HepG2 (cell line): ENCODE measurements around the gene ABTB2. TPM values are rescaled to one million over a fixed set of nuclear protein-coding genes. Genes with fewer than 3 reads are reported as not detected.

Experiments
- EP300 ChIP-seq, 3 experiments: sonication (generic) in 1 of 3; formaldehyde crosslinking in 1 of 3; IDR thresholded peaks; 2 replicates each; pipeline versions ENCODE4 v1.5.1 to v1.6.1; 2011 to 2020; ENCODE audit warnings: low read depth in 2 of 3, low read length in 2 of 3, borderline replicate concordance in 1 of 3, improper control_type of control experiment in 1 of 3, mild to moderate bottlenecking in 1 of 3, missing genetic modification reagents in 1 of 3, moderate library complexity in 1 of 3
- ETV5 ChIP-seq: IDR thresholded peaks from 2 replicates; pipeline ENCODE4 v1.6.1; 2018; ENCODE audit warnings: missing biosample characterization, missing genetic modification reagents, inconsistent platforms, borderline replicate concordance
- FOXP4 ChIP-seq: sonication (generic); formaldehyde crosslinking; IDR thresholded peaks from 2 replicates; pipeline ENCODE4 v1.4.0; 2020; ENCODE audit warnings: missing genetic modification reagents
- GTF2F1 ChIP-seq: fragments of 150-350 bp; IDR thresholded peaks from 2 replicates; pipeline ENCODE4 v1.6.1; 2014; ENCODE audit warnings: low read length
- HDAC1 ChIP-seq: sonication (generic); formaldehyde crosslinking; IDR thresholded peaks from 2 replicates; pipeline ENCODE4 v1.5.1; 2020; ENCODE audit warnings: mild to moderate bottlenecking, missing genetic modification reagents
- IRF2 ChIP-seq: IDR thresholded peaks from 2 replicates; pipeline ENCODE4 v1.6.1; 2018; ENCODE audit warnings: missing genetic modification reagents, missing compliant biosample characterization
- KAT8 ChIP-seq: IDR thresholded peaks from 2 replicates; pipeline ENCODE4 v1.6.1; 2016; ENCODE audit warnings: missing genetic modification reagents, missing compliant biosample characterization
- MEIS1 ChIP-seq: sonication (generic); formaldehyde crosslinking; IDR thresholded peaks from 2 replicates; pipeline ENCODE4 v1.9.0; 2021; ENCODE audit warnings: mild to moderate bottlenecking, missing genetic modification reagents, moderate library complexity, borderline replicate concordance
- MTERF4 ChIP-seq: sonication (generic); formaldehyde crosslinking; IDR thresholded peaks from 2 replicates; pipeline ENCODE4 v1.8.0; 2023; ENCODE audit warnings: mild to moderate bottlenecking, missing genetic modification reagents
- SAP130 ChIP-seq: IDR thresholded peaks from 2 replicates; pipeline ENCODE4 v1.6.1; 2016; ENCODE audit warnings: low read depth
- SOX5 ChIP-seq: IDR thresholded peaks from 2 replicates; pipeline ENCODE4 v1.6.1; 2016; ENCODE audit warnings: borderline replicate concordance
- SOX6 ChIP-seq, 2 experiments: fragments of 450-650 bp in 1 of 2; sonication (generic) in 1 of 2; formaldehyde crosslinking in 1 of 2; IDR thresholded peaks; 2 replicates each; pipeline versions ENCODE4 v1.4.0 to v1.6.1; 2017 to 2020; ENCODE audit warnings: antibody characterized with exemption in 1 of 2, mild to moderate bottlenecking in 1 of 2, missing genetic modification reagents in 1 of 2
- XRCC5 ChIP-seq: fragments of 200-400 bp; formaldehyde crosslinking; optimal IDR thresholded peaks from 2 replicates; pipeline ENCODE3; 2017; ENCODE audit warnings: mild to moderate bottlenecking, low read length
- ZBTB38 ChIP-seq: sonication (generic); formaldehyde crosslinking; IDR thresholded peaks from 2 replicates; pipeline ENCODE4 v1.5.1; 2020; ENCODE audit warnings: mild to moderate bottlenecking, missing genetic modification reagents
- ZFP36L1 ChIP-seq: sonication (generic); formaldehyde crosslinking; IDR thresholded peaks from 2 replicates; pipeline ENCODE4 v1.8.0; 2022; ENCODE audit warnings: mild to moderate bottlenecking, missing genetic modification reagents, moderate library complexity
- ZFP41 ChIP-seq: sonication (generic); formaldehyde crosslinking; IDR thresholded peaks from 2 replicates; pipeline ENCODE4 v1.4.0; 2020; ENCODE audit warnings: mild to moderate bottlenecking, missing genetic modification reagents, borderline replicate concordance
- ZNF7 ChIP-seq: IDR thresholded peaks from 2 replicates; pipeline ENCODE4 v1.6.1; 2016; ENCODE audit warnings: missing biosample characterization, missing genetic modification reagents
- ZSCAN21 ChIP-seq: sonication (generic); formaldehyde crosslinking; IDR thresholded peaks from 2 replicates; pipeline ENCODE4 v1.8.0; 2022; ENCODE audit warnings: mild to moderate bottlenecking, missing genetic modification reagents, moderate library complexity, borderline replicate concordance
- polyA plus RNA-seq, 8 experiments: library from polyadenylated mRNA; depleted of rRNA in 3 of 8; stranded (reverse) in 7 of 8; unstranded in 1 of 8; fragments of >200 nt; fragmentation: Illumina TruSeq in 4 of 8; extraction: Trizol in 4 of 8; gene quantifications; 2 replicates each; pipeline versions ENCODE4 v1.2.1 to v1.2.3, GENCODE V29; 2011 to 2016; ENCODE audit warnings: low read depth in 4 of 8, missing spikeins in 1 of 8, mixed read lengths in 1 of 8; ENCODE audit not compliant: insufficient read depth in 1 of 8
- total RNA-seq, 5 experiments: library from RNA; depleted of rRNA; stranded (reverse); fragments of >200 nt; fragmentation: Illumina TruSeq; extraction: Trizol; gene quantifications; 2 replicates each; pipeline ENCODE4 v1.2.3, GENCODE V29; 2016; ENCODE audit warnings: low read depth in 1 of 5
- TF ChIP-seq, protein P1 (sequence below): sonication (generic); formaldehyde crosslinking; IDR thresholded peaks from 2 replicates; pipeline ENCODE4 v1.4.0; 2020; ENCODE audit warnings: missing genetic modification reagents
- TF ChIP-seq, protein P2 (sequence below): IDR thresholded peaks from 2 replicates; pipeline ENCODE4 v1.4.0; 2020; ENCODE audit warnings: mild to moderate bottlenecking, missing genetic modification reagents

The ABTB2 gene
- total and polyA plus RNA-seq, 2 of the 13 experiments (the other 11 are each of a cell fraction or from before 2014, with no cell fraction given): 5.1 to 15.4 TPM

- peak; percentile 42; the same call in 1 of the 2 replicates for TF ChIP-seq FOXP4 (CRISPR knock-in tag)
- TF ChIP-seq, protein P1, sequence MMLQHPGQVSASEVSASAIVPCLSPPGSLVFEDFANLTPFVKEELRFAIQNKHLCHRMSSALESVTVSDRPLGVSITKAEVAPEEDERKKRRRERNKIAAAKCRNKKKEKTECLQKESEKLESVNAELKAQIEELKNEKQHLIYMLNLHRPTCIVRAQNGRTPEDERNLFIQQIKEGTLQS: peak; percentile 28; the same call in 1 of the 2 replicates
- TF ChIP-seq EP300 (IDR thresholded peaks at IDR 0.05; ENCODE audit: low read depth in 2 of 2, low read length in 2 of 2): no peak; a peak in 1 of 4 replicates
- peak; percentile 13; the same call in 1 of the 2 replicates for TF ChIP-seq EP300 (CRISPR knock-in tag; IDR thresholded peaks at IDR 0.05; ENCODE audit: borderline replicate concordance)
- no peak for TF ChIP-seq ZNF7 (CRISPR knock-in tag)
- peak; percentile 87 for TF ChIP-seq SOX5
- TF ChIP-seq HDAC1 (CRISPR knock-in tag): 0 out of 2 replicates have a peak, but pooled peaks have one; percentile 33
- no peak for TF ChIP-seq SOX6 (IDR thresholded peaks at IDR 0.05)
- peak; percentile 76 for TF ChIP-seq SOX6 (CRISPR knock-in tag; IDR thresholded peaks at IDR 0.05)
- peak; percentile 49 for TF ChIP-seq XRCC5
- TF ChIP-seq ZSCAN21: peak; percentile 74
- TF ChIP-seq, protein P2, sequence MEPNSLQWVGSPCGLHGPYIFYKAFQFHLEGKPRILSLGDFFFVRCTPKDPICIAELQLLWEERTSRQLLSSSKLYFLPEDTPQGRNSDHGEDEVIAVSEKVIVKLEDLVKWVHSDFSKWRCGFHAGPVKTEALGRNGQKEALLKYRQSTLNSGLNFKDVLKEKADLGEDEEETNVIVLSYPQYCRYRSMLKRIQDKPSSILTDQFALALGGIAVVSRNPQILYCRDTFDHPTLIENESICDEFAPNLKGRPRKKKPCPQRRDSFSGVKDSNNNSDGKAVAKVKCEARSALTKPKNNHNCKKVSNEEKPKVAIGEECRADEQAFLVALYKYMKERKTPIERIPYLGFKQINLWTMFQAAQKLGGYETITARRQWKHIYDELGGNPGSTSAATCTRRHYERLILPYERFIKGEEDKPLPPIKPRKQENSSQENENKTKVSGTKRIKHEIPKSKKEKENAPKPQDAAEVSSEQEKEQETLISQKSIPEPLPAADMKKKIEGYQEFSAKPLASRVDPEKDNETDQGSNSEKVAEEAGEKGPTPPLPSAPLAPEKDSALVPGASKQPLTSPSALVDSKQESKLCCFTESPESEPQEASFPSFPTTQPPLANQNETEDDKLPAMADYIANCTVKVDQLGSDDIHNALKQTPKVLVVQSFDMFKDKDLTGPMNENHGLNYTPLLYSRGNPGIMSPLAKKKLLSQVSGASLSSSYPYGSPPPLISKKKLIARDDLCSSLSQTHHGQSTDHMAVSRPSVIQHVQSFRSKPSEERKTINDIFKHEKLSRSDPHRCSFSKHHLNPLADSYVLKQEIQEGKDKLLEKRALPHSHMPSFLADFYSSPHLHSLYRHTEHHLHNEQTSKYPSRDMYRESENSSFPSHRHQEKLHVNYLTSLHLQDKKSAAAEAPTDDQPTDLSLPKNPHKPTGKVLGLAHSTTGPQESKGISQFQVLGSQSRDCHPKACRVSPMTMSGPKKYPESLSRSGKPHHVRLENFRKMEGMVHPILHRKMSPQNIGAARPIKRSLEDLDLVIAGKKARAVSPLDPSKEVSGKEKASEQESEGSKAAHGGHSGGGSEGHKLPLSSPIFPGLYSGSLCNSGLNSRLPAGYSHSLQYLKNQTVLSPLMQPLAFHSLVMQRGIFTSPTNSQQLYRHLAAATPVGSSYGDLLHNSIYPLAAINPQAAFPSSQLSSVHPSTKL: peak; percentile 82
- peak; percentile 64 for TF ChIP-seq KAT8 (CRISPR knock-in tag)
- TF ChIP-seq MTERF4 (CRISPR knock-in tag): peak; percentile 24; the same call in 1 of the 2 replicates
- no peak for TF ChIP-seq MEIS1 (CRISPR knock-in tag)
- TF ChIP-seq ZFP41: no peak
- no peak for TF ChIP-seq GTF2F1
- 0 out of 2 replicates have a peak, but pooled peaks have one; percentile 20 for TF ChIP-seq ZBTB38
- peak; percentile 52 for TF ChIP-seq IRF2 (CRISPR knock-in tag)
- 0 out of 2 replicates have a peak, but pooled peaks have one; percentile 22 for TF ChIP-seq ZFP36L1 (CRISPR knock-in tag)
- TF ChIP-seq ETV5: peak; percentile 79; the same call in 1 of the 2 replicates
- peak; percentile 86 for TF ChIP-seq SAP130 (CRISPR knock-in tag)
Measured at GRCh38 chr11:34204396-34205279, 153.2 kb downstream of the ABTB2 start (continued).
